GM21515 (cell line): Measurements from ENCODE around the gene PRKX.
"Not testable (repeated sequence)": the region's sequence is repeated elsewhere in the genome, so short reads cannot be mapped to it uniquely, and the experiment has no call there.

Experiments used
- ATAC-seq: cut with Tn5 transposase; IDR thresholded peaks from one replicate; pipeline ENCODE4 v1.9.1; 2021; ENCODE audit not compliant: unreplicated experiment

PRKX gene

DNA sequence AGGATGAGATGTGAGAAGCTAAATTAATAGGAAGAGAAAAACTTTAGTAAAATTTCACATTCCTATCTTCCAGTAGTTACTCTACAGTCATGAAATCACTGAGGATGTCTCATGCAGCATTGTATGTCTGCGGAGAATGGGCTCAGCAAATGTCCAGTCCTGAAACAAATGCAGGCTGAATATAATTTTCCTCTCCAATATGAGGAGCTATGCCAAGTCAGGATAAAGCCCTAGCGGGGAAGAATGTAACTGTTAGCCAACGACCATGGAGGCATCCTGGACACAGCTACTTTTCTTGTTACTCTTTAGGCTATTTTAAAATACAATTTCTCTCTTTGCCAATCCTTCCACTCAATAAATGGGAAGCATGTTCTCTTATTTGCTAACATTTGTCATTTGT, 127.7 kb downstream of the PRKX start:
- no peak for ATAC-seq

DNA sequence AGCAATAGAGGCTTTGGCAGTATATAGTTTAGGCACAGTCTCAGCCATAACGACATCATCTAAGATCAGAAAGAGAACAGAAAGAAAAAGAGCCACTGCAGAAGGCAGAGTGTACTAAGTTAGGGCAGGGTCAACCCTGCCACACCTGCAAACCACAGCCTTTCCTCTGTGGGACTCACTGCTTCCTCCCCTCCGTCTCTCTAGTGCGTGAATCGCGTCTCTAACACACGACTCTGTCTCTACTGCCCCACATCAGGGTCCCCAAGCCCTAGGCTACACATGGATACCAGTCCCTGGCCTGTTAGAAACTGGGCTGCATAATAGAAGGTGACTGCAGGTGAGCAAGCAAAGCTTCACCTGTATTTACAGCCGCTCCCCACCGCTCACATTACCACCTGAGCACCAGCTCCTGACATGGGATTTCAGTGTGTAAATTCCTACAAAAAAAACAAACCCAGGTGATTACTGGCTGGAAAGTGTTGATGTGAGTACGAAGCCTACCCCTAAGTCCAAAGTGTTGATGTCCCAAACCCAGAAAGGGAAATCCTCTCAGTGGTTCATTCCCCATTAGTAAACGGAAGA, 128.9 kb downstream of the PRKX start:
- no peak for ATAC-seq

DNA sequence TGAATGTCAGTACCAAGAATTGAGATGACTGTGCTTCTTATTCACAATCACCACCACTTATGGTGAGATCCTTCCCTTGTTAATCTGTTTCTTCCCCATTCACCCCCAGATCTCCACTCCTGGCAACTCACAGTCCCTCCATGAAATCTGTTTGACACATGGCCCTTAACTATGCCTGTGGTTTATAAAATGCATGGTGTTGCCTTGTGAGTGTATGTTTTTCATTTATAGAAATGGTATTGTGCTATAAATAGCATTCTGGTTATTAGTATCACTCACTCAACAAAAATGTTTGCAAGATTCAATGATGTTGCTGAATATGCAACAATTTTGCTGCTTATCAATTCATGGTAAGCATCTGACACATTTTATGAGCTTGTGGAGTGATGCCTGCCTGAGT, 131.0 kb downstream of the PRKX start:
- ATAC-seq = no peak

DNA sequence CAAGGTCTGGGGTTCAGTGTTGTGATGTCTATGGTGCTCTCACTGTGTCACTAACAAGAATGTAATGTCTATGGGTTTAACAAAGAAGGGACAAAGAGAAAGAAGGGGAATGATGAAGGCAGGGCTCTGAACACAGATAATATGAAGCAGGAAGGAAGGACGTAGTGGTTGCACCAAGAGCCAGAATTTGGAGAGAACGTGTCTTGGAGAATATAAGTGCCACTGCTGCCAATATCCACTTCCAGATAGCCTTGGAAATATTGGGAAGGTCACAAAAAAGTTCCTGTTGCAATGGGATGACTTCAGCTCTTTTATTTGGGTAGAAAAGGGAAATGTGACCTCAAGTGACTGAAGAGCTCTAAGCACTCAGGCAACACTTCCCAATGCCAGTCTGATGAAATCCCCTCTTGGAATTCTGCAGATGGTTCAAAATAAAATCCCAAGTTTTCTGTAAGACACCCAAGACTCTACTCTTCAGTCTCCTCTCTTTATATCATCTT, 131.8 kb downstream of the PRKX start:
- ATAC-seq = no peak

DNA sequence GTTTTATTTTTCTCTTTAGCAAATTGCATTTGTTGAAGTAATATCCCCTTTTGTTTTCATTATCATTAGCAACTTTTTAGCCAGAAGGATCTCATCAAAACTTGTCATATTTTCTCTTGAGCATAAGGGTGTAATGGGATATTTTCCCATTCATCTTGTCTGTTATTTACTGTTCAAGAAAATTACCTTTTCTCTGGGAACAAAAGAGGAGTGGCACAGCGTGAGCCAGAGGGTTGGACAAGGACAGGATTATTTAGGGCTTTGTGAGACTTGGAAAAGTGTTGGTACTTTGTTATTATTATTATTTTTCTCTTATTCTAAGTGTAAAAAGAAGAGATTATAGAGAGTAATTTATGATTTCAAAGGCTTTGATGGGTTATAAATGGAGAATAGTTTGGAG, 135.9 kb downstream of the PRKX start:
- no peak for ATAC-seq

DNA sequence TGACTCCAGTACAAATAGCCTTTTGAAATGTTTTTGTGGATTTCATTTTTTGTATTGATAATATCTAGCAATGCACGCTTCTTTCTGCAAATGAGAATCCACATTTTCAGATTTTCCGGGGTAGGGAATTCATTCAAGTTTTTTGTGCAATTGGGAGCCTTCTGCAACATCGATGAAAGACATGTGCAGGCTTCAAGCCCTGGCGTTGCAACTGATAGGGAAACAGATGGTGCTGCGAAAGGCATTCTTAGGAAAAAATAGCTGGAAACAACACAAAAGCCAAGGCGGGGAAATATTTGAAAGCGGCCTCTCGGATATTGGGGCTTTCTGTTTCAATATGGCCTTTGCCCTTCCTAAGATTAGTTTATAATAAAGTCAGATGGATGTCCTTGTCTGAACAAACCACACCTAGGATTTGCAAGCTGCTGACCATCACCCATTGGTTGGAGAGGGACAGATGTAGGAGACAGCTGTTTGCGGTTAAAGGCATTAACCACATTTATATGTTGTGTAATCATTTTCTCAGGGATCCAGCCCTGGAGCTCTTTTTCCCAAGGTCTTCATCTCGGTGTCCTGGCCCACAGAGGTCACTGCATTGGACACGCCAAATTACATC, 136.5 kb downstream of the PRKX start:
- no peak for ATAC-seq

DNA sequence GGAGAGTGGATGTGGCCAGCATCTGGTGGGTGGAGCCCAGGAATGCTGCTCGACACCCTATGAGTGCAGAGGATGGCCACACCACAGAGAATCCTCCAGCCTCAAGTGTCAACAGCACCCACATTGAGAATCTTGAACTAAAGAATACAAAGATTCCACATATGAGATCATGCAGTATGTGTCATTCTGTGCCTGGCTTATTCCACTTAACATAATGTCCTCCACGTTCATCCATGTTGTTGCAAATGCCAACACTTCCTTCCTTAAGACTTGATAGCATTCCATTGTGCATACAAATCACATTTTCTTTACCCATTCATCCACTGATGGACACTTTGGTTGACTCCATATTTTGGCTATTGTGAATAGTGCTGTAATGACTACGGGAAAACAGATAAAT, 145.8 kb downstream of the PRKX start:
- no peak for ATAC-seq

DNA sequence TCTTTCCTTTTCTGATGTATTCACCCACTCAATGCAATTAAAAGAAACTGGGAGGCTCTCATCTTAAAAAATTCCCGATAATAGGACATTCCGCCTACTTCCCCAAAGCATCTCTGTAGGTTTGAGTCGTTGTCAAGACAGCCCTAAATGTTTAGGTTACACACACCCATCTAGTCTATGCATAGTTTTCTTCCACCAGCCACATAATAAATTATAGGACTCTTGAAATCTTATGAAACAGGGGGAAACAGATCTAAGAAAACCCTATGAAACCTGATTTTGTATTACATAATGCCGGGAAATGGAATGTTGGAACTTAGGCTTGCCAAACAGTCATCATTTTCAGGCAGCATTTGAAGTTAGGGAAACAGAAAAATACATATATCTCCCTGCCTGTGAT, 150.0 kb downstream of the PRKX start:
- no peak for ATAC-seq

DNA sequence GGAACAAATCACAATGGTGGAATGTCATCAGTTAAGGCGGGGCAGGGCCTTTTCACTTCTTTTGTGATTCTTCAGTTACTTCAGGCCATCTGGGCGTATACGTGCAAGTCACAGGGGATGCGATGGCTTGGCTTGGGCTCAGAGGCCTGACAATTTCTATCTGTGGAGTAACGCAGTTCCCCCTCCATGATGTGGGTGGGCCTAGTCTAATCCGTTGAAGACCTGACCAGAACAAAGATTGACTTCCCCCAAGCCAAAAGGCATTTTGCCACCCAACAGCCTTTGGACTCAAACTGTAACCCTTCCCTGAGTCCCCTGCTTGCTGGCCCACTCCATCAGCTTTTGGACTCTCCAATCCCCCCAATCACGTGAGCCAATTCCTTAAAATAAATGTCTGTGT, 153.4 kb downstream of the PRKX start:
- ATAC-seq = not testable (repeated sequence)
